ENCODE measurements around the gene ZNF473. TPM values are rescaled to one million over a fixed set of nuclear protein-coding genes. Genes with fewer than 3 reads are reported as not detected.

The ZNF473 gene
- polyA plus RNA-seq, 2 of the 4 experiments (the other 2 are of a cell fraction), result 6.9 to 17.0 TPM

DNA sequence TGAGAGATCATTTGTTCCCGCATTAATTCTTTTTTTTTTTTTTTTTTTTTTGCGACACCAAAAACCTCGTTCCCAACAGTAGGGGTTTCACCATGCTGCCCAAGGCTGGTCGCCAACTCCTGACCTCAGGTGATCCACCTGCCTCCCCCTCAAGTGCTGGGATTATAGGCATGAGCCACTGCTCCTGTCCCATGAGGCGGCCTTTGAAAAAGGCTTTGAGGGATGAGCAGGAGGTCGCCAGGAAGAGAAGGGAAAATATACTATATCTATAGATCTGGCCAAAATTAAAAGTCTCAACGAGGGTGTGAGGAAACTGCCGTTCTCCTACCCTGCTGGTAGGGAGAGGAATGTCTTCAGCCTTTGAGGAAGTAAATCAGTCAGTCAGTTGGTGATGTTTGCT is 26.2 kb downstream of the ZNF473 start:
- H3K4me3 ChIP-seq, result no peak overlapping the region
- TF ChIP-seq RNF2 (IDR thresholded peaks at IDR 0.05; ENCODE audit: borderline replicate concordance, low read depth), result no peak
- no peak for TF ChIP-seq POLR2A (IDR thresholded peaks at IDR 0.05; ENCODE audit: low read length)
- TF ChIP-seq, protein P1, sequence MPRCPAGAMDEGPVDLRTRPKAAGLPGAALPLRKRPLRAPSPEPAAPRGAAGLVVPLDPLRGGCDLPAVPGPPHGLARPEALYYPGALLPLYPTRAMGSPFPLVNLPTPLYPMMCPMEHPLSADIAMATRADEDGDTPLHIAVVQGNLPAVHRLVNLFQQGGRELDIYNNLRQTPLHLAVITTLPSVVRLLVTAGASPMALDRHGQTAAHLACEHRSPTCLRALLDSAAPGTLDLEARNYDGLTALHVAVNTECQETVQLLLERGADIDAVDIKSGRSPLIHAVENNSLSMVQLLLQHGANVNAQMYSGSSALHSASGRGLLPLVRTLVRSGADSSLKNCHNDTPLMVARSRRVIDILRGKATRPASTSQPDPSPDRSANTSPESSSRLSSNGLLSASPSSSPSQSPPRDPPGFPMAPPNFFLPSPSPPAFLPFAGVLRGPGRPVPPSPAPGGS (IDR thresholded peaks at IDR 0.05), result no peak
- TF ChIP-seq HOXB13 (CRISPR knock-in tag; IDR thresholded peaks at IDR 0.05; ENCODE audit: low read depth), result no peak
- no peak for TF ChIP-seq GATA3 (IDR thresholded peaks at IDR 0.05; ENCODE audit: borderline replicate concordance)
- no peak for TF ChIP-seq HOXA7 (CRISPR knock-in tag; IDR thresholded peaks at IDR 0.05)
- no peak for TF ChIP-seq MAZ (IDR thresholded peaks at IDR 0.05; ENCODE audit: borderline replicate concordance, low read depth, low read length)
- TF ChIP-seq POLR2AphosphoS2 (conservative IDR thresholded peaks at IDR 0.05; ENCODE audit: low read length), result no peak
- TF ChIP-seq, protein P2, sequence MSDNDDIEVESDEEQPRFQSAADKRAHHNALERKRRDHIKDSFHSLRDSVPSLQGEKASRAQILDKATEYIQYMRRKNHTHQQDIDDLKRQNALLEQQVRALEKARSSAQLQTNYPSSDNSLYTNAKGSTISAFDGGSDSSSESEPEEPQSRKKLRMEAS (IDR thresholded peaks at IDR 0.05), result no peak
- TF ChIP-seq PHF8 (IDR thresholded peaks at IDR 0.05; ENCODE audit: borderline replicate concordance, low read depth), result no peak
- peaks cover 95% of the 10 kb centered on the region for H3K9me3 ChIP-seq
- H3K4me2 ChIP-seq, result no peak overlapping the region
- ChIA-PET POLR2A (interaction anchor here (0.7 kb wide), 1 partner anchor 122 kb away, joined by 7 read pairs; no protein-coding TSS in a partner anchor), CTCF (no interaction called here)
- no peaks in the 10 kb centered on the region for H3K4me1 ChIP-seq
- 69% methylated on average over 8 of the region's 8 CpGs for WGBS (ENCODE audit: missing lambda C conversion rate)
- no peak overlapping the region for H3K27ac ChIP-seq
- ATAC-seq (no peak), FAIRE-seq (no peak), DNase-seq (ENCODE audit: low read depth in 1 of 2, low spot score in 1 of 2) (no peak)

DNA sequence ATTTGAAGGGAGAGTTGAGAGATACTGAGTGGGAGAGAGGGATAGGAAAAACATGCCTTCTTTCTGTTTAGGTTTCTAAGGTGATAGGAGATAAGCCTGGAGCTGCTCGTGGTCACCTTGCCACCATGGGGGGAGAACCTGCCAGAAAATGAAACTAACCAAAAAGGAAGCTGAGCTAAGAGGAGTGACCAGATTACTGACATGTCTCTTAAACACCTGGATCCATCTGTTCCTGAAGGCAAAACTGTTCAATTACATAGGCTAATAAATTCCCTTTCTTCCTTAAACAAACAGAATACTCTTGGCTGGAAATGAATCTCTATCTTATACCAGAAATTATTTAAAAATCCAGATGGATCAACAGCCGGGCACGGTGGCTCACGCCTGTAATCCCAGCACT is 27.3 kb downstream of the ZNF473 start:
- H3K4me1 ChIP-seq, result no peaks in the 10 kb centered on the region
- ATAC-seq, result no peak
- no peak for DNase-seq (ENCODE audit: low read depth in 1 of 2, low spot score in 1 of 2)
- H3K4me3 ChIP-seq, result no peak overlapping the region
- H3K9me3 ChIP-seq, result peaks cover 92% of the 10 kb centered on the region
- TF ChIP-seq SREBF2 (IDR thresholded peaks at IDR 0.05) (no peak), BHLHE40 (IDR thresholded peaks at IDR 0.05; ENCODE audit: low read depth, low read length) (no peak), NPAS2 (CRISPR knock-in tag; IDR thresholded peaks at IDR 0.05; ENCODE audit: borderline replicate concordance) (no peak), SMC3 (IDR thresholded peaks at IDR 0.05) (no peak)
- TF ChIP-seq, protein P3, sequence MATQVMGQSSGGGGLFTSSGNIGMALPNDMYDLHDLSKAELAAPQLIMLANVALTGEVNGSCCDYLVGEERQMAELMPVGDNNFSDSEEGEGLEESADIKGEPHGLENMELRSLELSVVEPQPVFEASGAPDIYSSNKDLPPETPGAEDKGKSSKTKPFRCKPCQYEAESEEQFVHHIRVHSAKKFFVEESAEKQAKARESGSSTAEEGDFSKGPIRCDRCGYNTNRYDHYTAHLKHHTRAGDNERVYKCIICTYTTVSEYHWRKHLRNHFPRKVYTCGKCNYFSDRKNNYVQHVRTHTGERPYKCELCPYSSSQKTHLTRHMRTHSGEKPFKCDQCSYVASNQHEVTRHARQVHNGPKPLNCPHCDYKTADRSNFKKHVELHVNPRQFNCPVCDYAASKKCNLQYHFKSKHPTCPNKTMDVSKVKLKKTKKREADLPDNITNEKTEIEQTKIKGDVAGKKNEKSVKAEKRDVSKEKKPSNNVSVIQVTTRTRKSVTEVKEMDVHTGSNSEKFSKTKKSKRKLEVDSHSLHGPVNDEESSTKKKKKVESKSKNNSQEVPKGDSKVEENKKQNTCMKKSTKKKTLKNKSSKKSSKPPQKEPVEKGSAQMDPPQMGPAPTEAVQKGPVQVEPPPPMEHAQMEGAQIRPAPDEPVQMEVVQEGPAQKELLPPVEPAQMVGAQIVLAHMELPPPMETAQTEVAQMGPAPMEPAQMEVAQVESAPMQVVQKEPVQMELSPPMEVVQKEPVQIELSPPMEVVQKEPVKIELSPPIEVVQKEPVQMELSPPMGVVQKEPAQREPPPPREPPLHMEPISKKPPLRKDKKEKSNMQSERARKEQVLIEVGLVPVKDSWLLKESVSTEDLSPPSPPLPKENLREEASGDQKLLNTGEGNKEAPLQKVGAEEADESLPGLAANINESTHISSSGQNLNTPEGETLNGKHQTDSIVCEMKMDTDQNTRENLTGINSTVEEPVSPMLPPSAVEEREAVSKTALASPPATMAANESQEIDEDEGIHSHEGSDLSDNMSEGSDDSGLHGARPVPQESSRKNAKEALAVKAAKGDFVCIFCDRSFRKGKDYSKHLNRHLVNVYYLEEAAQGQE (IDR thresholded peaks at IDR 0.05), result no peak
- TF ChIP-seq, protein P4, sequence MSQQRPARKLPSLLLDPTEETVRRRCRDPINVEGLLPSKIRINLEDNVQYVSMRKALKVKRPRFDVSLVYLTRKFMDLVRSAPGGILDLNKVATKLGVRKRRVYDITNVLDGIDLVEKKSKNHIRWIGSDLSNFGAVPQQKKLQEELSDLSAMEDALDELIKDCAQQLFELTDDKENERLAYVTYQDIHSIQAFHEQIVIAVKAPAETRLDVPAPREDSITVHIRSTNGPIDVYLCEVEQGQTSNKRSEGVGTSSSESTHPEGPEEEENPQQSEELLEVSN (IDR thresholded peaks at IDR 0.05; ENCODE audit: borderline replicate concordance, low read depth), result no peak
- CTCF ChIA-PET, result interaction anchor here (0.6 kb wide), 1 partner anchor 10 kb away, joined by 3 read pairs; no protein-coding TSS in a partner anchor
- FAIRE-seq, result no peak
- H3K4me2 ChIP-seq, result no peak overlapping the region
- POLR2A ChIA-PET, result no interaction called here
- H3K27ac ChIP-seq, result no peak overlapping the region
- 67% methylated on average over 4 of the region's 4 CpGs for WGBS (ENCODE audit: missing lambda C conversion rate)

DNA sequence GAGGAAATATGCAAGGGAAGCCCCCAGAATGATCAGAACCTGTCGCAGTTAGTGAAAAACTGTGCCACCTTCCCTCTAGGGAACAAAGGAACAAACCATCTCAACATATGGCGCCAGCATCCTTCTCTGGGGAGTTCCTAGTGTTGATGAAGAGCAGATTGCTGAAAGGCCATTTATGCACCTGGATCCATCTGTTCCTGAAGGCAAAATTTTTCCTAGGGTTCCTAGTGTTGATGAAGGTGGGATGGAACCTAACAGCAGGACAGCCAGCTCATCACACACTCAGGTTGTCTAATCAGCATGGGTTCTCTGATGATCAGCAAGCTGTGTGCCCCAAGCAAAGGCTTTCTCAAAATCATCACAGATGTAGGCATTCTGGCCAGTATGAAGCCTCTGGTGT is 32.6 kb downstream of the ZNF473 start:
- ChIA-PET POLR2A (no interaction called here), CTCF (interaction anchor here (1.4 kb wide), 1 partner anchor 121 kb away, joined by 5 read pairs; no protein-coding TSS in a partner anchor)
- no peak for DNase-seq (ENCODE audit: low read depth in 1 of 2, low spot score in 1 of 2)
- WGBS (ENCODE audit: missing lambda C conversion rate), result 37% methylated on average over 2 of the region's 2 CpGs
- Histone ChIP-seq H3K4me3 (no peak overlapping the region), H3K27ac (no peak overlapping the region), H3K4me1 (no peaks in the 10 kb centered on the region), H3K4me2 (no peak overlapping the region), H3K9me3 (peaks cover 91% of the 10 kb centered on the region)
- FAIRE-seq, result no peak
- ATAC-seq, result no peak
- TF ChIP-seq RFX5 (IDR thresholded peaks at IDR 0.05) (no peak), EP300 (IDR thresholded peaks at IDR 0.05) (no peak), HEYL (CRISPR knock-in tag; IDR thresholded peaks at IDR 0.05) (no peak), PHF8 (IDR thresholded peaks at IDR 0.05; ENCODE audit: borderline replicate concordance, low read depth) (no peak), ZNF302 (CRISPR knock-in tag; IDR thresholded peaks at IDR 0.05) (no peak), MAZ (IDR thresholded peaks at IDR 0.05; ENCODE audit: borderline replicate concordance, low read depth, low read length) (no peak), HOXB5 (CRISPR knock-in tag; IDR thresholded peaks at IDR 0.05) (no peak), TFCP2L1 (CRISPR knock-in tag; IDR thresholded peaks at IDR 0.05) (no peak), GATA3 (IDR thresholded peaks at IDR 0.05; ENCODE audit: borderline replicate concordance) (no peak), EHMT2 (IDR thresholded peaks at IDR 0.05; ENCODE audit: low read depth) (no peak), JUNB (IDR thresholded peaks at IDR 0.05) (no peak), RAD21 (conservative IDR thresholded peaks at IDR 0.05 in 1 of 2, IDR thresholded peaks at IDR 0.05 in 1 of 2) (no peak), MYC (IDR thresholded peaks at IDR 0.05; ENCODE audit: borderline replicate concordance, low read length) (no peak), CBX2 (IDR thresholded peaks at IDR 0.05; ENCODE audit: borderline replicate concordance, low read depth) (no peak), CBX8 (IDR thresholded peaks at IDR 0.05) (no peak)

Measured in A549 (cell line).